ENCODE measurements around the gene TMEM129. TPM values are rescaled to one million over a fixed set of nuclear protein-coding genes. Genes with fewer than 3 reads are reported as not detected.

The TMEM129 gene
- total RNA-seq, 2 donors from 2014 or later, result 73.7 to 81.7 TPM

- Histone ChIP-seq H3K9me3 (no peaks in the 10 kb centered on the region), H3K4me3 (no peak overlapping the region), H3K27ac (no peak overlapping the region), H3K27me3 (replicated peaks; ENCODE audit: insufficient read depth) (no peaks in the 10 kb centered on the region), H3K36me3 (no peaks in the 10 kb centered on the region), H3K4me1 (replicated peaks) (peaks cover 2% of the 10 kb centered on the region)
- intact Hi-C loops (cut with DNase I), result loop anchor here (5.0 kb wide), 1 partner anchor 43 kb away; no protein-coding TSS in a partner anchor
- 93% methylated on average over 9 of the region's 9 CpGs for WGBS
- no peak for TF ChIP-seq POLR2A (IDR thresholded peaks at IDR 0.05)
- TF ChIP-seq POLR2AphosphoS5 (IDR thresholded peaks at IDR 0.05), result no peak
- no peak for TF ChIP-seq CTCF (IDR thresholded peaks at IDR 0.05)
- no peak for DNase-seq (ENCODE audit: low spot score)
Measured at GRCh38 chr4:1764670-1765069, 43.5 kb upstream of the TMEM129 start.

- Histone ChIP-seq H3K27ac (no peak overlapping the region), H3K27me3 (replicated peaks; ENCODE audit: insufficient read depth) (no peaks in the 10 kb centered on the region), H3K4me1 (replicated peaks) (peaks cover 2% of the 10 kb centered on the region), H3K36me3 (no peaks in the 10 kb centered on the region), H3K9me3 (no peaks in the 10 kb centered on the region), H3K4me3 (peak overlapping the region; percentile 9 to 13)
- intact Hi-C loops (cut with DNase I), result loop anchor here (5.0 kb wide), 1 partner anchor 44 kb away; no protein-coding TSS in a partner anchor
- TF ChIP-seq CTCF (IDR thresholded peaks at IDR 0.05) (no peak), POLR2AphosphoS5 (IDR thresholded peaks at IDR 0.05) (no peak), POLR2A (IDR thresholded peaks at IDR 0.05) (no peak)
- no peak for DNase-seq (ENCODE audit: low spot score)
- 12% methylated on average over 30 of the region's 36 CpGs for WGBS
Measured at GRCh38 chr4:1763550-1764080, 42.5 kb upstream of the TMEM129 start.

- WGBS, result 25% methylated on average over 27 of the region's 31 CpGs
- TF ChIP-seq CTCF (IDR thresholded peaks at IDR 0.05) (no peak), POLR2AphosphoS5 (IDR thresholded peaks at IDR 0.05) (no peak), POLR2A (IDR thresholded peaks at IDR 0.05) (no peak)
- H3K27me3 ChIP-seq (replicated peaks; ENCODE audit: insufficient read depth), result no peaks in the 10 kb centered on the region
- no peaks in the 10 kb centered on the region for H3K9me3 ChIP-seq
- intact Hi-C loops (cut with DNase I), result loop anchor here (5.0 kb wide), 1 partner anchor 44 kb away; no protein-coding TSS in a partner anchor
- no peaks in the 10 kb centered on the region for H3K36me3 ChIP-seq
- H3K27ac ChIP-seq, result no peak overlapping the region
- peak overlapping the region; percentile 9 to 13 for H3K4me3 ChIP-seq
- H3K4me1 ChIP-seq (replicated peaks), result peaks cover 2% of the 10 kb centered on the region
- DNase-seq (ENCODE audit: low spot score), result no peak
Measured at GRCh38 chr4:1763070-1763549, 42.0 kb upstream of the TMEM129 start.

- TF ChIP-seq CTCF (IDR thresholded peaks at IDR 0.05) (no peak), POLR2A (IDR thresholded peaks at IDR 0.05) (no peak), POLR2AphosphoS5 (IDR thresholded peaks at IDR 0.05) (no peak)
- Histone ChIP-seq H3K4me3 (no peak overlapping the region), H3K36me3 (no peaks in the 10 kb centered on the region), H3K27ac (no peak overlapping the region), H3K4me1 (replicated peaks) (peaks cover 2% of the 10 kb centered on the region), H3K27me3 (replicated peaks; ENCODE audit: insufficient read depth) (no peaks in the 10 kb centered on the region), H3K9me3 (no peaks in the 10 kb centered on the region)
- DNase-seq (ENCODE audit: low spot score), result no peak
- 89% methylated on average over 17 of the region's 20 CpGs for WGBS
- intact Hi-C loops (cut with DNase I), result loop anchor here (5.0 kb wide), 1 partner anchor 45 kb away; no protein-coding TSS in a partner anchor
Measured at GRCh38 chr4:1762264-1763010, 41.3 kb upstream of the TMEM129 start.
